Endothelial cell of umbilical vein (primary cell): ENCODE results near the gene RGS6. TPM values are rescaled to one million over a fixed set of nuclear protein-coding genes. Genes with fewer than 3 reads are reported as not detected.

ENCODE experiments used
- BruUV-seq: library from RNA; stranded (reverse); fragments of 400-500 nt; replicated peaks from 2 replicates; lab custom pipeline; 2021; lab: Mats Ljungman, UMichigan
- CTCF ChIA-PET: fragments of 300-600, 350-600 bp; sonication (Branson Sonifier 250); formaldehyde crosslinking; loops from one replicate; lab custom pipeline; 2021; ENCODE audit warnings: antibody characterized with exemption, inconsistent platforms; lab: Charles Lee
- POLR2A ChIA-PET: fragments of 300-600, 350-600 bp; sonication (Branson Sonifier 250); formaldehyde crosslinking; loops from one replicate; lab custom pipeline; 2021; ENCODE audit warnings: antibody characterized with exemption, inconsistent platforms; lab: Charles Lee
- DNase-seq: peaks from one replicate; pipeline ENCODE4 v3.0.0-alpha.2; 2011; ENCODE audit warnings: low read depth, low spot score
- FAIRE-seq: peaks from 2 replicates; lab custom pipeline; 2011; peaks lifted over from hg19 to GRCh38; lab: Jason Lieb, UNC
- H2AFZ ChIP-seq: 2 replicates; pipeline ENCODE4 v1.6.0; 2012; ENCODE audit warnings: low read depth, low read length, control low read depth, inconsistent platforms
- H3K27ac ChIP-seq: 2 replicates; pipeline ENCODE4 v1.5.1; 2011; ENCODE audit warnings: low read depth, mild to moderate bottlenecking, control low read depth, low read length, moderate library complexity; ENCODE audit not compliant: insufficient read depth
- H3K27me3 ChIP-seq, 2 experiments: 2 replicates each; pipeline versions ENCODE4 v1.6.0 to v1.6.1; 2011; ENCODE audit warnings: low read length in 2 of 2, mixed read lengths in 1 of 2; ENCODE audit not compliant: control insufficient read depth in 2 of 2, insufficient read depth in 2 of 2
- H3K36me3 ChIP-seq, 2 experiments: 2 replicates in 1 of 2; 3 replicates in 1 of 2; pipeline ENCODE4 v1.5.1; 2011; ENCODE audit warnings: low read length in 2 of 2, mild to moderate bottlenecking in 1 of 2, moderate library complexity in 1 of 2; ENCODE audit not compliant: control insufficient read depth in 2 of 2, insufficient read depth in 2 of 2; ENCODE audit errors: extremely low read depth in 1 of 2
- H3K4me1 ChIP-seq: 3 replicates; pipeline ENCODE4 v1.5.1; 2011; ENCODE audit warnings: mild to moderate bottlenecking, low read length; ENCODE audit not compliant: control insufficient read depth, insufficient read depth; ENCODE audit errors: extremely low read depth
- H3K4me2 ChIP-seq: 2 replicates; pipeline ENCODE4 v1.6.1; 2011; ENCODE audit warnings: low read length, control low read depth, mixed read lengths; ENCODE audit not compliant: insufficient read depth
- H3K4me3 ChIP-seq, 3 experiments: fragments of 200-600 bp in 1 of 3; sonication (generic), shearing (Covaris generic) in 1 of 3; replicated peaks in 1 of 3; 2 replicates each; pipeline ENCODE4 v1.5.1; 2011 to 2016; ENCODE audit warnings: control low read depth in 3 of 3, low read length in 3 of 3, mild to moderate bottlenecking in 2 of 3, inconsistent platforms in 1 of 3, low read depth in 1 of 3, moderate library complexity in 1 of 3; ENCODE audit not compliant: insufficient read depth in 1 of 3
- H3K79me2 ChIP-seq: 2 replicates; pipeline ENCODE4 v1.6.0; 2012; ENCODE audit warnings: low read length, inconsistent platforms; ENCODE audit not compliant: control insufficient read depth, insufficient read depth
- H3K9ac ChIP-seq: replicated peaks from 2 replicates; pipeline ENCODE3; 2011; ENCODE audit warnings: low read length, control low read depth; ENCODE audit not compliant: insufficient read depth; ENCODE audit errors: extremely low read depth
- H3K9me1 ChIP-seq: replicated peaks from 3 replicates; pipeline ENCODE4 v1.6.0; 2011; ENCODE audit warnings: mild to moderate bottlenecking, low read length; ENCODE audit not compliant: control insufficient read depth, insufficient read depth; ENCODE audit errors: extremely low read depth
- H3K9me3 ChIP-seq: replicated peaks from 2 replicates; pipeline ENCODE4 v1.5.1; 2012; ENCODE audit warnings: low read length, inconsistent platforms; ENCODE audit not compliant: control insufficient read depth, insufficient read depth
- H4K20me1 ChIP-seq: replicated peaks from 2 replicates; pipeline ENCODE3; 2011; ENCODE audit warnings: mild to moderate bottlenecking, low read length; ENCODE audit not compliant: control insufficient read depth, insufficient read depth; ENCODE audit errors: extremely low read depth
- EZH2 ChIP-seq: IDR thresholded peaks from 2 replicates; pipeline ENCODE4 v1.6.1; 2012; ENCODE audit warnings: borderline replicate concordance, low read depth, mild to moderate bottlenecking, moderate library complexity, low read length, inconsistent platforms; ENCODE audit not compliant: severe bottlenecking
- FOS ChIP-seq: IDR thresholded peaks from 2 replicates; pipeline ENCODE4 v1.6.1; 2011; ENCODE audit warnings: mild to moderate bottlenecking, low read length, moderate library complexity, borderline replicate concordance; ENCODE audit not compliant: insufficient read depth
- JUN ChIP-seq: IDR thresholded peaks from 2 replicates; pipeline ENCODE4 v1.6.1; 2011; ENCODE audit warnings: borderline replicate concordance, low read depth; ENCODE audit not compliant: insufficient read length, insufficient read depth
- MYC ChIP-seq: IDR thresholded peaks from one replicate; pipeline ENCODE4 v1.6.1; 2011; ENCODE audit warnings: mild to moderate bottlenecking, low read depth, low read length
- POLR2A ChIP-seq: IDR thresholded peaks from 2 replicates; pipeline ENCODE4 v1.6.1; 2012; ENCODE audit warnings: low read depth, mild to moderate bottlenecking, control low read depth, low read length
- POLR2AphosphoS5 ChIP-seq: IDR thresholded peaks from 2 replicates; pipeline ENCODE4 v1.6.1; 2012; ENCODE audit warnings: low read depth, mild to moderate bottlenecking, control low read depth, low read length, moderate library complexity; ENCODE audit not compliant: insufficient read depth
- dilution Hi-C: fragments of 300-500 bp; cut with MboI; formaldehyde crosslinking; loops from one replicate; pipeline ENCODE4 v1.15.0; 2019; ENCODE audit warnings: low sequenced_read_pairs; ENCODE audit not compliant: extremely low pct_ligation_motif_present
- intact Hi-C: fragments of 100-400 bp; cut with micrococcal nuclease; formaldehyde crosslinking; loops from one replicate; pipeline ENCODE4 v1.10.0; 2022
- polyA plus RNA-seq, 4 experiments: library from polyadenylated mRNA; depleted of rRNA in 3 of 4; stranded (reverse) in 3 of 4; unstranded in 1 of 4; fragments of >200 nt; gene quantifications; 2 replicates each; pipeline versions ENCODE4 v1.2.1 to v1.2.3, GENCODE V29; 2011 to 2012; ENCODE audit warnings: missing spikeins in 1 of 4
- total RNA-seq: library from RNA; stranded (reverse); gene quantifications from 2 replicates; pipeline ENCODE4 v1.2.3, GENCODE V29; 2021

RGS6 gene
- total and polyA plus RNA-seq, 2 donors (not counting 3 experiments of a cell fraction or from before 2014, with no cell fraction given), result not detected

DNA sequence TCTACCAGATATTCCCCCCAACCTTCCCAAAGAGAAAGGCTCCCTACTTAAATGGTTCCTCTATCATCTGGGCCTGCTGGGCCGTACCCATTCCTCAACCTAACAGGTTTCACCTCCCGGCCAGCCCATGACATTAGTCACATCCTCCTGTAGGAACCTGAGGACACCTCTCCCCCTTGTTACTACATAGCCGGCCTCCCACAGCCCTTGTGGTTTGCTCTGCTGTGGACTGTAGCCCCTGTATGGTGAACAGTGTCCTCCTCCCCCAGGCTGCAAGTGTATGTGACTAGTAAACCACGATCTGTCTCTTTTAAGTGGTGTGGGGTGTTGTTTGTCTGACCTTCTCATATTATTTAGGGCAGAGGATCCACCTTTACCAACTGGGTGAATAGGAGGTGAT lies 371.7 kb downstream of the RGS6 start:
- FAIRE-seq, result no peak
- Histone ChIP-seq H3K27ac (no peak overlapping the region), H3K9me1 (no peaks in the 10 kb centered on the region), H3K4me1 (no peaks in the 10 kb centered on the region), H3K4me2 (no peak overlapping the region), H3K36me3 (no peaks in the 10 kb centered on the region), H3K9me3 (no peaks in the 10 kb centered on the region), H3K27me3 (no peaks in the 10 kb centered on the region), H3K79me2 (no peaks in the 10 kb centered on the region), H2AFZ (no peak overlapping the region), H3K9ac (no peak overlapping the region), H4K20me1 (no peaks in the 10 kb centered on the region), H3K4me3 (no peak overlapping the region)
- intact Hi-C loops (no loop called here), dilution Hi-C loops (no loop called here)
- BruUV-seq, result no TSS peak
- ChIA-PET POLR2A (no interaction called here), CTCF (no interaction called here)
- no peak for TF ChIP-seq MYC
- no peak for DNase-seq

GRCh38 chr14:72305561-72305960 lies 373.3 kb downstream of the RGS6 start:
- Histone ChIP-seq H2AFZ (no peak overlapping the region), H3K4me1 (no peaks in the 10 kb centered on the region), H3K9me1 (no peaks in the 10 kb centered on the region), H3K79me2 (no peaks in the 10 kb centered on the region), H3K27me3 (no peaks in the 10 kb centered on the region), H4K20me1 (no peaks in the 10 kb centered on the region), H3K27ac (no peak overlapping the region), H3K4me3 (no peak overlapping the region), H3K9ac (no peak overlapping the region), H3K9me3 (no peaks in the 10 kb centered on the region), H3K4me2 (no peak overlapping the region), H3K36me3 (no peaks in the 10 kb centered on the region)
- TF ChIP-seq FOS, result no peak
- no peak for TF ChIP-seq POLR2A
- no peak for TF ChIP-seq EZH2
- no peak for TF ChIP-seq MYC
- no peak for TF ChIP-seq JUN
- no peak for TF ChIP-seq POLR2AphosphoS5
- DNase-seq (no peak), FAIRE-seq (no peak)
- dilution Hi-C loops, result no loop called here
- no TSS peak for BruUV-seq
- CTCF ChIA-PET, result no interaction called here
- POLR2A ChIA-PET, result no interaction called here
- intact Hi-C loops, result no loop called here
